CD4-positive, alpha-beta T cell treated with Interleukin-1 beta for 1 hour (primary cell): ENCODE results near the gene ISLR.

Source experiments
- DNase-seq, 2 donors: peaks; one replicate each; pipeline ENCODE4 v3.0.0-alpha.2; 2020 to 2022

ISLR gene

GRCh38 chr15:74216949-74217348 lies 43.4 kb downstream of the ISLR start:
- no peak for DNase-seq

- DNase-seq: no peak
Measured at GRCh38 chr15:74217907-74218885, 44.7 kb downstream of the ISLR start.

- no peak for DNase-seq
Measured at GRCh38 chr15:74220475-74221248, 47.2 kb downstream of the ISLR start.

GRCh38 chr15:74221399-74222239 lies 48.1 kb downstream of the ISLR start:
- no peak for DNase-seq

- no peak for DNase-seq
Measured at GRCh38 chr15:74222240-74223119, 49.0 kb downstream of the ISLR start.

- no peak for DNase-seq
Measured at GRCh38 chr15:74225928-74226327, 52.4 kb downstream of the ISLR start.
